HG02981 (cell line): ENCODE measurements around the gene TMEM255A.

ENCODE experiments used
- ATAC-seq: cut with Tn5 transposase; IDR thresholded peaks from one replicate; pipeline ENCODE4 v1.9.1; 2021; ENCODE audit warnings: mild to moderate bottlenecking, moderate library complexity; ENCODE audit not compliant: unreplicated experiment

TMEM255A gene

GRCh38 chrX:120213438-120214265, 97.6 kb downstream of the TMEM255A start:
- peak; percentile 64 for ATAC-seq
